Measurements from ENCODE around the gene TRAF1. TPM values are rescaled to one million over a fixed set of nuclear protein-coding genes. Genes with fewer than 3 reads are reported as not detected.

TRAF1 gene
- total RNA-seq, 2 donors from 2014 or later, result 71.4 to 164 TPM

DNA sequence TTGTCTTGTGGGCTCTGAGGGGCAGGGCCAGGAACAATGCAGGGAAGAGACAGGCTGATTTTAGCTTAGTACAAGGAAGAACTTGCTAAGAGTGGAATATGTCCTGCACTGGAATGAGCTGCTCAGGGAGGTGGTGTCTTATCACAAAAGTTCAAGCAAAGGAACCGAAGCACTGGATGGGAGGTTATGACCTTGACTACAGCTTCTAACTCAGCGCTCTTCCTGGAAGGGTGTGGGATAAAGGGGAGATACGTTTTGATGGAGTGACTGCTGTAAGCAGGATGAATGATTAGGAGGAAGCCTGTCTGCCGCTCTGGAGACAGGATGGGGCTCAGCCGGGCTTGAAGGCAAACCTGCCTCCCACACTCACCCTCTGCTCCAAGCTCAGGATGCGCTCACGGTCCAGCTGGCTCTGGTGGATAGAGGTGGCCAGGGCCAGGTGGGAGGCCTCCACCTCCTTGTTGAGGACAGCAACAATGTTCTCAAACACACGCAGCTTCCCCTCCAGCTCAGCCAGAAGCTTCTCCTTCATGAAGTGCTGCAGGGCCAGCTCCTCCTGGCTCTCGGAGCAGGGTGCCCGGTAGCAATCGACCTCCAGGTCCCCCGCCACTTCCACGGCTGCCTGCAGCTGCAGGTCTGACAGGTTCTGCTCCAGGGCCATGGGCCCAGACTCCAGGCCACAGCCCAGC lies 13.5 kb downstream of the TRAF1 start:
- H3K9me3 Mint-ChIP-seq, result no peaks in the 10 kb centered on the region
- H3K36me3 Mint-ChIP-seq (ENCODE audit: low read depth), result peaks cover 100% of the 10 kb centered on the region
- H3K27ac Mint-ChIP-seq, result peak overlapping the region; percentile 78
- H3K27me3 Mint-ChIP-seq, result no peaks in the 10 kb centered on the region
- peak overlapping the region; percentile 91 for H3K4me3 Mint-ChIP-seq
- ATAC-seq (replicated peaks), result no peak
- H3K4me1 Mint-ChIP-seq, result peaks cover 61% of the 10 kb centered on the region

DNA sequence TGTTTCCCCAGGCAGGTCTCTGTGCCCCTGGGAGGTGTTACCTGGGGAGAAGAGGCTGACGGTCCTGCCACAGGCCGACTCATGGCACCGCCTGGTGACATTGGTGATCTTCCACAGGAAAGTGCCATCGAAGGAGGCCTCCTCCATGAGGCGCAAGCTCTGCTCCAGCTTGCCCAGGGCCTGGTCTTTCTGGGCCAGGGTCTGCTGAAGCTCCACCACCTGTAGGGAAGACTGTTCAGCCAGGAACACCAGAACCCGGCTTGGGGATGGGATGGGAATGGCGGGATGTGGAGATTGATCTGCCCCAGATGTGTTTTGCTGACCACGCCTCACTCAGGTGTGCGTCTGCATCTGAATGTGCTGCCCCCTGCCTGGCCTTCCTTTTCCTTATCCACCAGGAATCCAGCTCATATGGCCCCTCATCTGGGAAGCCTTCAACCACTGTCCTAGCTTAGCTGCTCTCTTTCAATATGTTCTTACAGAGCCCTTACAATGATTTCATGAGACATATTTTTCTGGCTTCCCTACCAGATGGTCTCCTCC lies 15.2 kb downstream of the TRAF1 start:
- peak overlapping the region; percentile 91 for H3K4me3 Mint-ChIP-seq
- peaks cover 100% of the 10 kb centered on the region for H3K36me3 Mint-ChIP-seq (ENCODE audit: low read depth)

DNA sequence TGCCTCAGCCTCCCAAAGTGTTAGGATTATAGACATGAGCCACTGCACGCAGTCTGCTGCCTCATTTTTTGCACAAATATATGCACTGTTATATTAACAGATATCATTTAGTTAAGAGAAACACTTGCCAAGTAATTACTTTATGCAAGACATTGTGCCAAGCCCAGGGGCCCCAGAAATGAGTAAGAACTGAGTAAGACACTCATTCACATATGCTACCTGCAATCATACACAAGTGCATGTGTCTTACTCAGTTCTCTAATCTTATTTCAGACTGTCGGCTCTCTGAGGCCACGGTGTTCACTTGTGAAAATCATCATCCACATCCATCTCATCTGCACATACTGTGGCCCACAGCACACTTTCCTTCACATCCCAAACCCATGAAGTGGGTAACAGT lies 16.0 kb downstream of the TRAF1 start:
- H3K9me3 Mint-ChIP-seq, result no peaks in the 10 kb centered on the region
- H3K27ac Mint-ChIP-seq, result peak overlapping the region; percentile 78
- ATAC-seq (replicated peaks), result peak; percentile 78
- H3K4me1 Mint-ChIP-seq, result peaks cover 58% of the 10 kb centered on the region
- H3K36me3 Mint-ChIP-seq (ENCODE audit: low read depth), result peaks cover 100% of the 10 kb centered on the region
- no peaks in the 10 kb centered on the region for H3K27me3 Mint-ChIP-seq
- peak overlapping the region; percentile 91 for H3K4me3 Mint-ChIP-seq

More for the DNA sequence above, 15.2 kb downstream of the TRAF1 start:
- Mint-ChIP-seq H3K27me3 (no peaks in the 10 kb centered on the region), H3K4me1 (peaks cover 62% of the 10 kb centered on the region), H3K9me3 (no peaks in the 10 kb centered on the region), H3K27ac (peak overlapping the region; percentile 78)
- ATAC-seq (replicated peaks), result peak; percentile 3

DNA sequence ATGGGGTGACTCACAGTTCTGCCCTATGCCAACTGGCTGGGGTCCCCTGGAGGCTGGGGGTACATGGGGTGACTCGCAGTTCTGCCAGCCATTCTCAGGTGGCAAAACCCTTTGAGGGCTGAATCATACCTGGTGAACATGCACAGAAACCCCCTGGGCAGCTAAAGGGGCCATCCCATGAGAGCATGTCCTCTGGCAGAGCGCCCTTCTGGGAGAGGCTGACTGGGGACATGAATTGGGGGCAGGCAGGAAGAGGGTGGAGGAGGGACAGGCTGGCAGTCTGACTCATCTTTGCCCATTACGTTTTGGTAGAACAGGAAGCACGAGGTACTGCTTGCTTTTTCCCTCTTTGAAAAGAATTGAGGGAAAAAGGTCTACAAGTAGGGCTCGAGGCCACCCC lies 16.7 kb downstream of the TRAF1 start:
- peaks cover 61% of the 10 kb centered on the region for H3K4me1 Mint-ChIP-seq
- H3K27me3 Mint-ChIP-seq, result no peaks in the 10 kb centered on the region
- no peaks in the 10 kb centered on the region for H3K9me3 Mint-ChIP-seq
- H3K36me3 Mint-ChIP-seq (ENCODE audit: low read depth), result peaks cover 100% of the 10 kb centered on the region
- peak overlapping the region; percentile 91 for H3K4me3 Mint-ChIP-seq
- ATAC-seq (replicated peaks), result peak; percentile 63
- peak overlapping the region; percentile 78 for H3K27ac Mint-ChIP-seq

DNA sequence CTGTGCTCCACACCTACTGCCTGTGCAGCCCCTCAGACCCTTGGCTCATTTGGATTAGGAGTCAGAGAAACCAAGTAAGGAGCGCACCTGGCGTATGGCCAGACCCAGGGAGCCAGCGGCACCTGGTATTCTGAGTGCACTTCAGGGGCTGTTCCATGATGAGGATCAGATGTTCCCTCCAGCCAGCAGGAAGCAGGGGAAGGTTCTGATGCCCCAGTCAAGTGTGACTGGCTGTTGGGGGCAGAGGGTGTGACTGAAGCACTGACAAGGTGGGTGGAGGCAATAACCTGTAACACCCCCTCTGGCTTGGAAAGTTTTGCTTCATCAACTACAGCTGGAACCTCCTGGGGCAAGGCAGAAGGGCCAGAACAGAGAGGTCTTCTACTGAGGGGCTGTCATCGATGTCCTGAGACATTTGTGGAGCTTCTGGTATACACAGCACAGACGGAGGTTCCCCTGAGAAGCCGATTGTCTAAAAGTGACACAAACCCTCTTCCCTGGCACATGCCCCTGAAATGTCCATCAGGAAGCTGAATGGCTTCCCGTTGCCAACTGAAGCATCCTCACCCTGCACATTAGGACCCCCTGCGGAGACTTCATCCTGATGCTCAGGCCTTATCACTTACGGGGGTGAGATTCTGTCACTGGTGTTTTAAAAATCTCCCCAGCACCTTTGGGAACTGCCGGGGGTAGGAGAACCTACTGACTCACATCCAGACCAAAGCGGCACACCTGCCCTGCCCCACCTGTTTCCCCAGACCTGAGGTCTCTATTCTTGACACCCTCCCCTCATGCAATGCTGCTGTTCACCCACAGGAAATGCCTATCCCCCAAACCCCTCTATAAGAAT lies 21.1 kb downstream of the TRAF1 start:
- peaks cover 47% of the 10 kb centered on the region for H3K4me1 Mint-ChIP-seq
- H3K4me3 Mint-ChIP-seq, result peak overlapping the region; percentile 24
- ATAC-seq (replicated peaks), result peak; percentile 6
- H3K27me3 Mint-ChIP-seq, result no peaks in the 10 kb centered on the region
- no peaks in the 10 kb centered on the region for H3K9me3 Mint-ChIP-seq
- peak overlapping the region; percentile 84 for H3K27ac Mint-ChIP-seq
- peaks cover 100% of the 10 kb centered on the region for H3K36me3 Mint-ChIP-seq (ENCODE audit: low read depth)

DNA sequence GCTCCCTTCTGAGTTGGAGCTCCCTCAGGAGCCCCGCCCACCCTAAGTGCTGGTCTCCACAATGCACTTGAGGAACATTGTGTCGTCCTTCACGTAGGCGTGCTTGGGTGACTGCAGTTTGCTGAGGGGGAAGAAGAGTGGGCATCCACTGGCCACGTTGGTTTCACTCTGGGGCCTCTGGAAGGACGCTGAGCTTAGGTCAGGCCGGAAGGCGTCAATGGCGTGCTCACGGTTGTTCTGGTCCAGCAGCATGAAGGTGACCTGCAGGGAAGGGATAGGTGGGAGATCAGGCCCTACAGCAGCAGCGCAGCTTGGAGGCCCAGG lies 21.7 kb downstream of the TRAF1 start:
- H3K27me3 Mint-ChIP-seq, result no peaks in the 10 kb centered on the region
- no peaks in the 10 kb centered on the region for H3K9me3 Mint-ChIP-seq
- peak overlapping the region; percentile 24 for H3K4me3 Mint-ChIP-seq
- H3K27ac Mint-ChIP-seq, result peak overlapping the region; percentile 84
- H3K4me1 Mint-ChIP-seq, result peaks cover 49% of the 10 kb centered on the region
- peak; percentile 7 for ATAC-seq (replicated peaks)
- H3K36me3 Mint-ChIP-seq (ENCODE audit: low read depth), result peaks cover 100% of the 10 kb centered on the region

DNA sequence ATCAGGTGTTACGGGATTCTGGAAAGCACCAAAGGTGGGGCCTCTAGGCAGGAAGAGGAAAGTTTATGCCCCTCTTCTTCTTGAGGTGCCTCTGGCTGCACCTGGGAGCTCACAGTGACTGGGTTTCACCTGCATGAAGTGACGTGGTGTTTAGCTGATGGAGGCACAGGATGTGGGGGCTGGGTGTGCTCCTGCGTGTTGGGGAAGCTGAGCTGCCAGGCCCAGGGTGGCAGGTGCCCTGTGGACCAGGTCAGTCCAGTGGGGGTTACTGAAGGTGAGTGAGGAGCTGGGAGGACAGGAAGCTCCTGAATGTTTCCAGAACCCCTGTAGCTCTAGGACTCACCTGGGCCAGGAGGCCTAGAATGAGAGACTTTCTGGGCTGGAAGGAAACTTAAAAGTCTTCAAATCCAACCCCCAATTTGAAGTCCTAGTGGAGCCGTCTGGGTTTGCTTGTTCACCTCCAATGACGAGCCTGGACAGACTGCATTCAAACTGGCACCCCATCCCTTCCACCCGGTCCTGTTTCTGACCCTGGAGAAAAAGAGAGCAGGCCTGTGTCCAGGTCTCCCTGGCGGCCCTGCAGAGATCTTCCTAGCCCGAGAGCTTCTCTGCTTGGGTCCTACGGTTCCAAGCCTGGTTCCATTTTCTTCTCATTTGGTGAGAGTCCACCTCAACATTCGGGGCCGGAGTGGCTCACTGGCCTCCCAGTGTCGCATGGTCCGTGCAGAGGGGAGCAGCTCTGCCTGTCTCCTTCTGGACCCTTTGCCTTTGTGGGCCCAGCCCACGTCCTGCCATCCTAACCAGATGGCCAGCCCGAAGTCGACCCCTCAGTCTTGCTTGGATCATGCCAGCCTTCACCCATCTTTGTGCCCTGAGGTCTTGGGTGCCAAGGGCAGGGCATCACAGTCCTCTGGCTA lies 22.3 kb downstream of the TRAF1 start:
- peak; percentile 31 for ATAC-seq (replicated peaks)
- Mint-ChIP-seq H3K27ac (peak overlapping the region; percentile 84), H3K4me1 (peaks cover 54% of the 10 kb centered on the region), H3K9me3 (no peaks in the 10 kb centered on the region), H3K4me3 (peak overlapping the region; percentile 37), H3K27me3 (no peaks in the 10 kb centered on the region), H3K36me3 (ENCODE audit: low read depth) (peaks cover 100% of the 10 kb centered on the region)

DNA sequence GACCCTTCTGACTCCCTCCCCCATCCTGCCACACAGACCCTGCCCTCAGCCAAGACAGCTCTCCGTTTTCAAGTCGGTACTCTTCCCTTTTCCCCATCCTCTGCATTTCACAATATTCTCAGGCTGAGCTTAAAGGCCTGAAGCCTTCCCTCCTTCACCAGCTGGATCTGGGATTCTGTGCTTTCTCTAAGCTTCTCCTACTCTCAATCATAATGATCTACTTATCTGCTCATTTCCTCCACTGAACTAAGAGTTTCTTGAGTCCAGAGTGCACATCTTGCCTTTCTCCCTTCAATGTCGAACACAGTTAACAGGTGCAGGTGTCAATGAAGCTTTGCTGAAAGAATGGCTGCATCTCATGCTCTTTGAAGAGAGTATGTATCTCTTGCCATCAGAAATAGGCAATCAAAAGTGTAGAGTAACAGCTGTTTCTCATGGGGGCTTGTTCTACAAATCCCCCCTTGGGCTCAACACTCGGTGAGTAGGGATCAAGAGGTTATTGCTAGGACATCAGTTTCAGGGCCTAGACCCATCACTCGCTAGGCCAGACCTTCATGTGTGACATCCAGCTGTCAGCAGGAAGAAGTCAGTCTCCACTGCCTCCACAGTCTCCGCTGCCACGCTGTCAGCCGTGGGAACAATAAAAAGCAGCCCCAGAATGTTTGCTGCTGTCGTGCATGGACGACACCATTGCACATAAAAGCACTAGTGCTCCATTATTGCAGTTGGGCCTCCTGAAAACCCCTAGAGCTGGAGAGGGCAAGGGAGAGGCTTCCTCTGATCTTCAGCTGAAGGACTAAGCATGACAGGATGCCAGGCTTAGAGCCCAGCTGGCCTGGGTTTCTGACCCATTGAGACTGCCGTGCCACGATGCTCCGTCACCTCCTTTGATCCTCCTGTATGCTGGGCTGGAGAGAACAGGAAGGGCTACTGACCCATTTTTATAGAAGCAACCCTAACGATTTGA lies 23.7 kb downstream of the TRAF1 start:
- peaks cover 55% of the 10 kb centered on the region for H3K4me1 Mint-ChIP-seq

DNA sequence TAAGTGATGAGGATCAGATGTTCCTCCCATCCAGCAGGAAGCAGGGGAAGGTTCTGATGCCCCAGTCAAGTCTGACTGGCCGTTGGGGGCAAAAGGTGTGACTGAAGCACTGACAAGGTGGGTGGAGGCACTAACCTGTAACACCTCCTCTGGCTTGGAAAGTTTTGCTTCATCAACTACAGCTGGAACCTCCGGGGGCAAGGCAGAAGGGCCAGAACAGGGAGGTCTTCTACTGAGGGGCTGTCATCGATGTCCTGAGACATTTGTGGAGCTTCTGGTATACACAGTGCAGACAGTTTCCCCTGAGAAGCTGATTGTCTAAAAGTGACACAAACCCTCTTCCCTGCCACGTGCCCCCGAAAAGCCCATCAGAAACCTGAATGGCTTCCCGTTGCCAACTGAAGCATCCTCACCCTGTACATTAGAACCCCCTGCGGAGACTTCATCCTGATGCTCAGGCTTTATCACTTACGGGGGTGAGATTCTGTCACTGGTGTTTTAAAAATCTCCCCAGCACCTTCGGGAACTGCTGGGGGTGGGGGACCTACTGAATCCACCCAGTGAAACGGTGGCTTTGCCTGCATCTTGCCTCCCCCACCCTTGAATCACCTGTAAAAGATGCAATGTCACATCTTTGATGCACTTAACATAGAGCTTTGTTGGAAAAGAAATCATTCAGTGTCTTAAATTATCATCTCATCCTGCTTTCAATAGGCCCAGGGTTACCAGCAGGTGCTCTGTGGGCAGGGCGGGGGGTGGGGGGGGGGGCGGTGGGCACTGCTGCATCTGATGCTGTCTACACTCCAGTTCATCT lies 24.6 kb downstream of the TRAF1 start:
- Mint-ChIP-seq H3K4me1 (peaks cover 51% of the 10 kb centered on the region), H3K27me3 (no peaks in the 10 kb centered on the region), H3K27ac (peak overlapping the region; percentile 84), H3K36me3 (ENCODE audit: low read depth) (peaks cover 96% of the 10 kb centered on the region), H3K9me3 (no peaks in the 10 kb centered on the region), H3K4me3 (peak overlapping the region; percentile 58)
- no peak for ATAC-seq (replicated peaks)

More for the DNA sequence above, 23.7 kb downstream of the TRAF1 start:
- Mint-ChIP-seq H3K9me3 (no peaks in the 10 kb centered on the region), H3K27me3 (no peaks in the 10 kb centered on the region), H3K4me3 (peak overlapping the region; percentile 37), H3K27ac (peak overlapping the region; percentile 84), H3K36me3 (ENCODE audit: low read depth) (peaks cover 99% of the 10 kb centered on the region)
- peak; percentile 8 for ATAC-seq (replicated peaks)

DNA sequence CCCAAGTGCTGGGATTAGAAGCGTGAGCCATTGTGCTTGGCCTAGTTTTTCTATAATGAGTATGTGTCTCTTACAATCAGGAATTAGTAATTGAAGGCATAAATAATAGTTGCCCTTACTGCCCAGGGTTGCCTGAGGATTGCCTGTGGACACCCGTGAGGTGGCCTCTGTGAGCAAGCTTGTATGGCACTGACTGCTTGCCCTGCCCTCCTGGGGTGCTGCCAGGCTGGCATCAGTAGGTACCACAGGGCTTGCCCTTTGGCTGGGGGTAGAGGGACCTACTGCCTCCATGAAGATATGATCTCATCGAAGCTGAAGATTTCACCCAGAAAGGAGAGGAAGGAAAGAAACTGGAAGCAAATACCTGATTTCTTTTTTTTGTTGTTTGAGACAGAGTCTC lies 25.8 kb downstream of the TRAF1 start:
- H3K36me3 Mint-ChIP-seq (ENCODE audit: low read depth), result peaks cover 89% of the 10 kb centered on the region
- H3K27me3 Mint-ChIP-seq, result no peaks in the 10 kb centered on the region
- ATAC-seq (replicated peaks), result no peak
- peak overlapping the region; percentile 84 for H3K27ac Mint-ChIP-seq
- peak overlapping the region; percentile 58 for H3K4me3 Mint-ChIP-seq
- no peaks in the 10 kb centered on the region for H3K9me3 Mint-ChIP-seq
- peaks cover 48% of the 10 kb centered on the region for H3K4me1 Mint-ChIP-seq

DNA sequence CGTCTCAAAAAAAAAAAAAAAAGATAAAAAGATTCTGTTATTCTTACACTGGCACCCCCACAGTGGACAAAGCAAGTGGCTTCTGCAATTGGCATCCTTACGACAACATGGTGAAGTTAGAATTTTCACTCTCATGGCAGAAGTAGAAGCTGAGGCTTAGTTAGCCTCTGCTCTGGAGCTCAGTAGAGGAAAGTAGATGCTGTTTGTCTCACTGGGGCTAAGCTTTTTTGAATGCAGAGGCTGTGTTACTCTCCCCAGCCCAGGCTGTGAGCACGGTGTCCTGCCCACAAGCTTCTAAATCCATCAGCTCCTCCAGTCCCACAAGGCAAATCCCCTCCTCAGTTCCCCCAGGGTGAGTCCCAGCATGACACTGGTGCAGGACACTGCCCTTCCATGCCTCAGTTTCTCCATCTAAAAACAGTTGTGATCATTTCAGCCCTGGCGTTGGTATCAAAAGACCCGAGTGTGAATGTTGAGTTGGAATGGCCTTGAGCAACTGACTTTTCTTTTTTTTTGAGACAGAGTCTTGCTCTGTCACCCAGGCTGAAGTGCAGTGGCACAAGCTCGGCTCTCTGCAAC lies 27.0 kb downstream of the TRAF1 start:
- no peaks in the 10 kb centered on the region for H3K27me3 Mint-ChIP-seq
- peak overlapping the region; percentile 84 for H3K27ac Mint-ChIP-seq
- peaks cover 42% of the 10 kb centered on the region for H3K4me1 Mint-ChIP-seq
- peaks cover 76% of the 10 kb centered on the region for H3K36me3 Mint-ChIP-seq (ENCODE audit: low read depth)
- no peak for ATAC-seq (replicated peaks)
- no peaks in the 10 kb centered on the region for H3K9me3 Mint-ChIP-seq
- H3K4me3 Mint-ChIP-seq, result peak overlapping the region; percentile 58

DNA sequence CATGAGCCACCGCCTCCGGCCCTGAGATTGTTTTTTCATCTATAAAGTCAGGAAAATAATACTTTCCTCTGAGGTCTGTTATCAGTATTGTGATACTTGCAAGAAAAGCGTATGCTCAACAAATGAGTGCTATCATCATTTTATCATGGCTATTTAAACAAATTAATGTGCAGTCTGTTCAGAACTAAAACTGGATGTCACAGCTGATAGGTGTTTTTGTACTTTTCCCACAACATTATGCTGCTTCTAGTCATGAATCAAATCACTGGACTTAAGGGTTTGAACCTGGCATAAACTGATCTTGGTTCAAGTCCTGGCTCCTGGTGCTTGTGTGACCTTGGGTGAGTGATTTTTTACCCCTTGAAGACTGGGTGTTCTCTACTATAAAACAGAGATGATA lies 28.2 kb downstream of the TRAF1 start:
- peak overlapping the region; percentile 54 for H3K4me3 Mint-ChIP-seq
- H3K4me1 Mint-ChIP-seq, result peaks cover 42% of the 10 kb centered on the region
- peak overlapping the region; percentile 84 for H3K27ac Mint-ChIP-seq
- ATAC-seq (replicated peaks), result no peak
- peaks cover 65% of the 10 kb centered on the region for H3K36me3 Mint-ChIP-seq (ENCODE audit: low read depth)
- no peaks in the 10 kb centered on the region for H3K27me3 Mint-ChIP-seq
- no peaks in the 10 kb centered on the region for H3K9me3 Mint-ChIP-seq
